H9 (cell line): ENCODE results near the gene FAAH. TPM values are rescaled to one million over a fixed set of nuclear protein-coding genes. Genes with fewer than 3 reads are reported as not detected.

Source experiments
- DNase-seq: peaks from one replicate; pipeline ENCODE4 v3.0.0-alpha.2; 2017
- H2AFZ ChIP-seq: one replicate; pipeline ENCODE4 v1.6.1; 2013; ENCODE audit warnings: mild to moderate bottlenecking, low read length, control low read depth, moderate library complexity
- H2AK5ac ChIP-seq: 2 replicates; pipeline ENCODE4 v1.6.1; 2013; ENCODE audit warnings: low read length, control low read depth, mixed read lengths; ENCODE audit not compliant: insufficient read length
- H2BK120ac ChIP-seq: one replicate; pipeline ENCODE4 v1.6.1; 2013; ENCODE audit warnings: low read depth, mild to moderate bottlenecking, low read length, control low read depth, inconsistent platforms; ENCODE audit not compliant: poor library complexity, severe bottlenecking
- H2BK12ac ChIP-seq: 2 replicates; pipeline ENCODE4 v1.6.1; 2013; ENCODE audit warnings: low read length, control low read depth, mixed read lengths, low read depth; ENCODE audit not compliant: insufficient read length
- H2BK15ac ChIP-seq: 2 replicates; pipeline ENCODE4 v1.6.1; 2013; ENCODE audit warnings: low read depth, low read length, control low read depth
- H2BK20ac ChIP-seq: one replicate; pipeline ENCODE4 v1.6.1; 2013; ENCODE audit warnings: low read depth, mild to moderate bottlenecking, low read length, control low read depth, inconsistent platforms; ENCODE audit not compliant: poor library complexity, severe bottlenecking
- H2BK5ac ChIP-seq: 2 replicates; pipeline ENCODE4 v1.6.1; 2013; ENCODE audit warnings: low read length, control low read depth, mixed read lengths; ENCODE audit not compliant: insufficient read length
- H3K14ac ChIP-seq: 2 replicates; pipeline ENCODE4 v1.6.1; 2013; ENCODE audit warnings: low read length, control low read depth; ENCODE audit not compliant: insufficient read depth
- H3K18ac ChIP-seq: 2 replicates; pipeline ENCODE4 v1.6.1; 2013; ENCODE audit warnings: low read depth, mild to moderate bottlenecking, mixed read lengths, low read length, control low read depth; ENCODE audit not compliant: insufficient read length
- H3K23ac ChIP-seq: 2 replicates; pipeline ENCODE4 v1.6.1; 2013; ENCODE audit warnings: low read length, control low read depth, mixed read lengths, low read depth; ENCODE audit not compliant: insufficient read length
- H3K23me2 ChIP-seq: 2 replicates; pipeline ENCODE4 v1.6.1; 2013; ENCODE audit warnings: low read depth, mild to moderate bottlenecking, mixed read lengths, low read length, control low read depth; ENCODE audit not compliant: insufficient read length, poor library complexity, severe bottlenecking
- H3K27ac ChIP-seq: 2 replicates; pipeline ENCODE4 v1.5.1; 2013; ENCODE audit warnings: low read length, control low read depth, mixed read lengths, low read depth; ENCODE audit not compliant: insufficient read length
- H3K27me3 ChIP-seq: 2 replicates; pipeline ENCODE4 v1.6.1; 2013; ENCODE audit warnings: low read length, control low read depth, inconsistent platforms; ENCODE audit not compliant: insufficient read depth
- H3K4ac ChIP-seq: 2 replicates; pipeline ENCODE4 v1.6.1; 2013; ENCODE audit warnings: low read depth, mild to moderate bottlenecking, control low read depth, inconsistent platforms, low read length, moderate library complexity
- H3K4me1 ChIP-seq: 2 replicates; pipeline ENCODE4 v1.6.1; 2013; ENCODE audit warnings: low read length, control low read depth, inconsistent platforms; ENCODE audit not compliant: insufficient read depth
- H3K4me2 ChIP-seq: 2 replicates; pipeline ENCODE4 v1.6.1; 2013; ENCODE audit warnings: low read length, control low read depth, mixed read lengths; ENCODE audit not compliant: insufficient read length, insufficient read depth
- H3K56ac ChIP-seq: 2 replicates; pipeline ENCODE4 v1.6.1; 2013; ENCODE audit warnings: low read depth, mild to moderate bottlenecking, mixed read lengths, low read length, control low read depth; ENCODE audit not compliant: insufficient read length
- H3K79me1 ChIP-seq: 2 replicates; pipeline ENCODE4 v1.6.1; 2013; ENCODE audit warnings: low read depth, mild to moderate bottlenecking, moderate library complexity, low read length, control low read depth, inconsistent platforms; ENCODE audit not compliant: insufficient read depth, poor library complexity, severe bottlenecking
- H3K79me2 ChIP-seq: 2 replicates; pipeline ENCODE4 v1.6.1; 2013; ENCODE audit warnings: low read length, control low read depth, inconsistent platforms; ENCODE audit not compliant: insufficient read depth
- H3K9ac ChIP-seq: 2 replicates; pipeline ENCODE4 v1.6.1; 2013; ENCODE audit warnings: low read length, control low read depth, mixed read lengths; ENCODE audit not compliant: insufficient read length; ENCODE audit errors: extremely low read depth
- H3K9me3 ChIP-seq: one replicate; pipeline ENCODE4 v1.6.1; 2013; ENCODE audit warnings: low read depth, low read length, inconsistent platforms; ENCODE audit not compliant: control insufficient read depth
- H3T11ph ChIP-seq: one replicate; pipeline ENCODE4 v1.6.1; 2013; ENCODE audit warnings: mild to moderate bottlenecking, low read length, control low read depth, inconsistent platforms
- H4K20me1 ChIP-seq: one replicate; pipeline ENCODE4 v1.6.1; 2013; ENCODE audit not compliant: control insufficient read depth, insufficient read length, insufficient read depth
- H4K5ac ChIP-seq: 2 replicates; pipeline ENCODE4 v1.6.1; 2013; ENCODE audit warnings: low read depth, mild to moderate bottlenecking, mixed read lengths, low read length, control low read depth; ENCODE audit not compliant: insufficient read length
- H4K8ac ChIP-seq: replicated peaks from 2 replicates; pipeline ENCODE4 v1.6.1; 2013; ENCODE audit warnings: low read length, control low read depth, mixed read lengths, low read depth; ENCODE audit not compliant: insufficient read length
- H4K91ac ChIP-seq: 2 replicates; pipeline ENCODE4 v1.6.1; 2013; ENCODE audit warnings: low read depth, mild to moderate bottlenecking, moderate library complexity, mixed read lengths, low read length, control low read depth; ENCODE audit not compliant: insufficient read length
- H3K27ac Mint-ChIP-seq, 3 experiments: 2 replicates in 2 of 3; 3 replicates in 1 of 3; pipeline ENCODE4 v1.8.0; 2020 to 2021; ENCODE audit warnings: mixed read lengths in 3 of 3, mild to moderate bottlenecking in 1 of 3, moderate library complexity in 1 of 3
- H3K27me3 Mint-ChIP-seq: 2 replicates; pipeline ENCODE4 v1.8.0; 2021; ENCODE audit warnings: low read depth, mild to moderate bottlenecking, moderate library complexity, mixed read lengths
- H3K36me3 Mint-ChIP-seq, 3 experiments: 2 replicates in 2 of 3; 3 replicates in 1 of 3; pipeline ENCODE4 v1.8.0; 2020 to 2021; ENCODE audit warnings: low read depth in 3 of 3, mixed read lengths in 3 of 3; ENCODE audit not compliant: insufficient read depth in 1 of 3
- H3K4me1 Mint-ChIP-seq, 2 experiments: 2 replicates each; pipeline ENCODE4 v1.8.0; 2020; ENCODE audit warnings: mixed read lengths in 2 of 2
- H3K4me3 Mint-ChIP-seq, 2 experiments: 2 replicates in 1 of 2; 3 replicates in 1 of 2; pipeline ENCODE4 v1.8.0; 2020 to 2021; ENCODE audit warnings: mild to moderate bottlenecking in 2 of 2, mixed read lengths in 2 of 2, moderate library complexity in 1 of 2
- H3K9me3 Mint-ChIP-seq, 2 experiments: 2 replicates in 1 of 2; 3 replicates in 1 of 2; pipeline ENCODE4 v1.8.0; 2020; ENCODE audit warnings: mild to moderate bottlenecking in 2 of 2, mixed read lengths in 2 of 2, moderate library complexity in 1 of 2
- CTCF ChIP-seq: fragments of 200-600 bp; sonication (generic); conservative IDR thresholded peaks from 3 replicates; pipeline ENCODE4 v1.8.0; 2021; ENCODE audit warnings: antibody characterized with exemption, mild to moderate bottlenecking
- WGBS: extraction: QIAGEN DNeasy Blood & Tissue Kit; methylation state at CpG from one replicate; pipeline ENCODE4 v1.1.7; 2013; ENCODE audit warnings: missing lambda C conversion rate, low lambda C conversion rate, mixed read lengths; ENCODE audit not compliant: insufficient read length; ENCODE audit errors: extremely low coverage; 5-methylcytosine and 5-hydroxymethylcytosine counted together
- total RNA-seq: library from RNA; stranded (reverse); gene quantifications from 2 replicates; pipeline ENCODE4 v1.2.1, GENCODE V29; 2021

The FAAH gene
- total RNA-seq, 1 experiment from 2014 or later = 18.9 TPM

GRCh38 chr1:46456411-46456963 lies 62.4 kb downstream of the FAAH start:
- Histone ChIP-seq H4K5ac (no peak overlapping the region), H4K91ac (no peak overlapping the region), H2AK5ac (no peak overlapping the region), H3K14ac (no peak overlapping the region; the same call in 1 of the 2 replicates), H3K4ac (no peak overlapping the region), H4K20me1 (no peaks in the 10 kb centered on the region), H3K4me2 (no peak overlapping the region), H3K18ac (no peak overlapping the region), H3K79me2 (no peaks in the 10 kb centered on the region), H3K27ac (no peak overlapping the region), H3T11ph (no peak overlapping the region), H3K9me3 (no peaks in the 10 kb centered on the region), H2AFZ (no peak overlapping the region), H3K79me1 (no peaks in the 10 kb centered on the region), H2BK120ac (no peak overlapping the region), H2BK20ac (no peak overlapping the region), H3K9ac (no peak overlapping the region), H4K8ac (no peak overlapping the region), H3K4me1 (peaks cover 2% of the 10 kb centered on the region; the same call in 1 of the 2 replicates), H3K27me3 (peaks cover 8% of the 10 kb centered on the region; the same call in 1 of the 2 replicates), H3K56ac (no peak overlapping the region), H2BK5ac (no peak overlapping the region), H3K23ac (no peak overlapping the region), H2BK15ac (no peak overlapping the region), H2BK12ac (no peak overlapping the region), H3K23me2 (no peaks in the 10 kb centered on the region)
- no peak for DNase-seq
- Mint-ChIP-seq H3K36me3 (no peaks in the 10 kb centered on the region; a peak in 1 of 7 replicates), H3K4me3 (no peak overlapping the region), H3K27ac (no peak overlapping the region), H3K4me1 (peaks cover 29 to 62% of the 10 kb centered on the region in 2 experiments), H3K9me3 (peaks cover 0 to 3% of the 10 kb centered on the region in 2 experiments; a peak in 2 of 5 replicates), H3K27me3 (peaks cover 98% of the 10 kb centered on the region)
- no CpG with 5 or more reads among the region's 5 CpGs for WGBS
- TF ChIP-seq CTCF = no peak
